T-helper 2 cell treated with Interferon-gamma antibody and Interleukin-4, amounts not matched to agents 5 μg/mL and 100 μg/mL, for 36 hours (primary cell): ENCODE data around the gene RTN3.
"Not testable (repeated sequence)": the region's sequence is repeated elsewhere in the genome, so short reads cannot be mapped to it uniquely, and the experiment has no call there.

ENCODE experiments used
- DNase-seq: peaks from one replicate; pipeline ENCODE4 v3.0.0; 2021; ENCODE audit warnings: low spot score
- H3K27ac Mint-ChIP-seq: one replicate; pipeline ENCODE4 v1.8.0; 2021; ENCODE audit warnings: mild to moderate bottlenecking, mixed read lengths
- H3K27me3 Mint-ChIP-seq: one replicate; pipeline ENCODE4 v1.8.0; 2021; ENCODE audit warnings: low read depth, mixed read lengths
- H3K36me3 Mint-ChIP-seq: one replicate; pipeline ENCODE4 v1.8.0; 2021; ENCODE audit warnings: low read depth, mixed read lengths
- H3K4me1 Mint-ChIP-seq: one replicate; pipeline ENCODE4 v1.8.0; 2021; ENCODE audit warnings: low read depth, mixed read lengths
- H3K4me3 Mint-ChIP-seq: one replicate; pipeline ENCODE4 v1.8.0; 2022; ENCODE audit warnings: mild to moderate bottlenecking, moderate library complexity, mixed read lengths
- H3K9me3 Mint-ChIP-seq: one replicate; pipeline ENCODE4 v1.8.0; 2021; ENCODE audit warnings: mixed read lengths

Gene RTN3

GRCh38 chr11:63681321-63682065 is at the start of gene RTN3:
Gene RTN3 (plus strand): TSS chr11:63681500. CDS start chr11:63681637, 137 bp downstream.
- peaks cover 4% of the 10 kb centered on the region for H3K36me3 Mint-ChIP-seq
- H3K4me3 Mint-ChIP-seq = peak within 1 kb of the TSS; percentile 95
- H3K4me1 Mint-ChIP-seq = peaks cover 26% of the 10 kb centered on the region
- H3K9me3 Mint-ChIP-seq = no peaks in the 10 kb centered on the region
- H3K27ac Mint-ChIP-seq = peak within 1 kb of the TSS; percentile 86
- DNase-seq = peak; percentile 100
- peaks cover 3% of the 10 kb centered on the region for H3K27me3 Mint-ChIP-seq

GRCh38 chr11:63635762-63636465 is 45.4 kb upstream of the RTN3 start:
- H3K27me3 Mint-ChIP-seq = no peaks in the 10 kb centered on the region
- H3K36me3 Mint-ChIP-seq = peaks cover 37% of the 10 kb centered on the region
- H3K9me3 Mint-ChIP-seq = no peaks in the 10 kb centered on the region
- no peak overlapping the region for H3K4me3 Mint-ChIP-seq
- no peak overlapping the region for H3K27ac Mint-ChIP-seq
- H3K4me1 Mint-ChIP-seq = peaks cover 19% of the 10 kb centered on the region
- DNase-seq = peak; percentile 27

GRCh38 chr11:63638436-63638835 is 42.9 kb upstream of the RTN3 start:
- H3K4me3 Mint-ChIP-seq, H3K27me3 Mint-ChIP-seq, H3K9me3 Mint-ChIP-seq, DNase-seq, H3K27ac Mint-ChIP-seq: not testable (repeated sequence)
- peaks cover 12% of the 10 kb centered on the region for H3K4me1 Mint-ChIP-seq
- H3K36me3 Mint-ChIP-seq = peaks cover 38% of the 10 kb centered on the region

DNA sequence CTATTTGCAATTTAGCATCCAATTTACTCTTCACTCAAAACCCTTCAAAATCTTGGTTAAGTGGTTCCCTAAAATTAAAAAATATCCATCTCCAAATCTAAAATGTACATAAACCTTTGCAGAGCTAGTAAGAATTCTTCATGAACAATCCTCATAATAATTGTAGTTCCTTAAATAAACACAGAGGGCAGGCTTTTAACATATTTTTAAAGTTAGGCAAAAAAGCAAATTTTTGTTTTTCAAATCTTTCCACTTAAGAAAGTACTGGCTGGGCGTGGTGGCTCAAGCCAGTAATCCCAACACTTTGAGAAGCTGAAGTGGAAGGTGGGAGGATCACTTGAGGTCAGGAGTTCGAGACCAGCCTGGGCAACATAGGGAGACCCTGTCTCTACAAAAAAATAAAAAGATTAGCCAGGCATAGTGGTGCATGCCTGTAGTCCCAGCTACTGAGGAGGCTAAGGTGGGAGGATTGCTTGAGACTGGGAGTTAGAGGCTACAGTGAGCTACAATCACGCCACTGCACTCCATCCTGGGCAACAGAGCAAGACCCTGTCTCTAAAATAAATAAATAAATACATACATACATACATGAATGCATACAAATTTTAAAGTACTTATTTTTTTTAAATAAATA is 42.0 kb upstream of the RTN3 start:
- Mint-ChIP-seq H3K36me3 (peaks cover 40% of the 10 kb centered on the region), H3K27me3 (no peaks in the 10 kb centered on the region), H3K27ac (no peak overlapping the region), H3K4me1 (peaks cover 12% of the 10 kb centered on the region), H3K4me3 (no peak overlapping the region), H3K9me3 (no peaks in the 10 kb centered on the region)
- no peak for DNase-seq

GRCh38 chr11:63641727-63642126 is 39.6 kb upstream of the RTN3 start:
- H3K36me3 Mint-ChIP-seq = peaks cover 38% of the 10 kb centered on the region
- no peaks in the 10 kb centered on the region for H3K27me3 Mint-ChIP-seq
- peaks cover 9% of the 10 kb centered on the region for H3K4me1 Mint-ChIP-seq
- no peak for DNase-seq
- no peak overlapping the region for H3K27ac Mint-ChIP-seq
- H3K9me3 Mint-ChIP-seq = no peaks in the 10 kb centered on the region
- no peak overlapping the region for H3K4me3 Mint-ChIP-seq

- H3K36me3 Mint-ChIP-seq = peaks cover 42% of the 10 kb centered on the region
- no peaks in the 10 kb centered on the region for H3K27me3 Mint-ChIP-seq
- no peak overlapping the region for H3K4me3 Mint-ChIP-seq
- peaks cover 7% of the 10 kb centered on the region for H3K4me1 Mint-ChIP-seq
- DNase-seq = no peak
- no peak overlapping the region for H3K27ac Mint-ChIP-seq
- no peaks in the 10 kb centered on the region for H3K9me3 Mint-ChIP-seq
Observed at GRCh38 chr11:63643205-63643604, 38.1 kb upstream of the RTN3 start.

DNA sequence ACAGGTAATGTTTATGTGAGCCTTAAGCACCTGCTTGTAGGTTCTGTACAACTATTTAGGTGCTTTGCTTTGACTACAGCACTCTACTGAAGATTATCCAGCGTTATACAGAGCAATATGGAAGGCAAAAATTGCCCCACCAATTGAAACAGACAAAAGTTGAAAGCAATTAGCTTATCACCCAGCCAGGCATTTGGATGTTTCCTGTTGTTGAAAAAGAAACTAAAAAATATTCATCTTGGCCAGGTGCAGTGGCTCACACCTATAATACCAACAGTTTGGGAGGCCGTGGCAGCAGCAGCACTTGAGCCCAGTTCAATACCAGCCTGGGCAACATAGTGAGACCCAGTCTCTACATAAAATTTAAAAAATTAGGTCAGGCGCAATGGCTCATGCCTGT is 28.6 kb upstream of the RTN3 start:
- Mint-ChIP-seq H3K9me3 (no peaks in the 10 kb centered on the region), H3K4me3 (peak overlapping the region; percentile 16), H3K36me3 (peaks cover 40% of the 10 kb centered on the region), H3K4me1 (peaks cover 9% of the 10 kb centered on the region), H3K27ac (peak overlapping the region; percentile 68), H3K27me3 (no peaks in the 10 kb centered on the region)
- DNase-seq = no peak

- no peak overlapping the region for H3K4me3 Mint-ChIP-seq
- H3K27ac Mint-ChIP-seq = no peak overlapping the region
- no peaks in the 10 kb centered on the region for H3K9me3 Mint-ChIP-seq
- H3K36me3 Mint-ChIP-seq = peaks cover 16% of the 10 kb centered on the region
- H3K4me1 Mint-ChIP-seq = peaks cover 9% of the 10 kb centered on the region
- no peak for DNase-seq
- no peaks in the 10 kb centered on the region for H3K27me3 Mint-ChIP-seq
Observed at GRCh38 chr11:63660972-63661371, 20.3 kb upstream of the RTN3 start.

DNA sequence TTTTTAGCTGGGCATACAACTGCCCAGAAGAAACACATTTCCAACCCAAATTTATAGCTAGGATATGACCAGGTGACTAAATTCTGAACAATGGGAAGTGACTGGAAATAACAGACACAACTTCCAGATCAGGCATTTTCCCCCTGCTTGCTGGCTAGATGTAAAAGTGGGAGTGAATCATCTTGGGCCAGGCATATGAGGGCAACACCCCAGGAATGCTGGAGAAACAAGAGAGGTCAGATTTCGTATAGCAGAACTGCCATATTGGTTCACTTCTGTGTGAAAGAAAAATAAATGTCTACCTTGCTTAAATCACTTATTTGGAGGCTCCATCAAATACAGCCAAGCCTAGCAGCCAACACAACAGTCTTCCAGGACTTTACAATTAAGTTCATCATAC is 17.5 kb upstream of the RTN3 start:
- peaks cover 20% of the 10 kb centered on the region for H3K4me1 Mint-ChIP-seq
- H3K4me3 Mint-ChIP-seq = no peak overlapping the region
- DNase-seq = no peak
- no peak overlapping the region for H3K27ac Mint-ChIP-seq
- H3K27me3 Mint-ChIP-seq = no peaks in the 10 kb centered on the region
- no peaks in the 10 kb centered on the region for H3K9me3 Mint-ChIP-seq
- peaks cover 14% of the 10 kb centered on the region for H3K36me3 Mint-ChIP-seq

DNA sequence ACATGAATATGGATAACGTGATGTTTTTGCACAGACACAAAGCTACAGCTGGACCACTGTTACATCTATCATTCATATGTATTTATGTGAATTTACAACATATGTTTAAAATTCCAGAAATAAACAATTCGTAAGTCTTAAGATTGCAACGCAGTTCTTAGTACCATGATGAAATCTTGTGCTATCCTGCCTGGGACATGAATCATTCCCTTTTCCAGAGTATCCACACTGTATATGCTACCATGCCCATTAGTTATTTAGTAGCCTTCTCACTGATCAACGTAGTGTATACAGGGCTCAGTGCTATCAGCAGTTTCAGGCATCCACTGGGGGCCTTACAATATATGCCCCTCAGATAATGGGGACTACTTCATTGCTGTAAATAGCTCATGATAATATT is 14.4 kb upstream of the RTN3 start:
- no peaks in the 10 kb centered on the region for H3K27me3 Mint-ChIP-seq
- peaks cover 29% of the 10 kb centered on the region for H3K4me1 Mint-ChIP-seq
- H3K36me3 Mint-ChIP-seq = peaks cover 15% of the 10 kb centered on the region
- no peak overlapping the region for H3K4me3 Mint-ChIP-seq
- no peaks in the 10 kb centered on the region for H3K9me3 Mint-ChIP-seq
- no peak for DNase-seq
- H3K27ac Mint-ChIP-seq = no peak overlapping the region

GRCh38 chr11:63667995-63668795 is 13.1 kb upstream of the RTN3 start:
- Mint-ChIP-seq H3K4me3 (peak overlapping the region; percentile 9), H3K27ac (peak overlapping the region; percentile 43), H3K27me3 (no peaks in the 10 kb centered on the region), H3K9me3 (no peaks in the 10 kb centered on the region), H3K4me1 (peaks cover 32% of the 10 kb centered on the region), H3K36me3 (peaks cover 15% of the 10 kb centered on the region)
- no peak for DNase-seq

GRCh38 chr11:63670096-63670432 is 11.2 kb upstream of the RTN3 start:
- Mint-ChIP-seq H3K27me3 (no peaks in the 10 kb centered on the region), H3K4me3 (peak overlapping the region; percentile 88), H3K27ac (peak overlapping the region; percentile 80)

DNA sequence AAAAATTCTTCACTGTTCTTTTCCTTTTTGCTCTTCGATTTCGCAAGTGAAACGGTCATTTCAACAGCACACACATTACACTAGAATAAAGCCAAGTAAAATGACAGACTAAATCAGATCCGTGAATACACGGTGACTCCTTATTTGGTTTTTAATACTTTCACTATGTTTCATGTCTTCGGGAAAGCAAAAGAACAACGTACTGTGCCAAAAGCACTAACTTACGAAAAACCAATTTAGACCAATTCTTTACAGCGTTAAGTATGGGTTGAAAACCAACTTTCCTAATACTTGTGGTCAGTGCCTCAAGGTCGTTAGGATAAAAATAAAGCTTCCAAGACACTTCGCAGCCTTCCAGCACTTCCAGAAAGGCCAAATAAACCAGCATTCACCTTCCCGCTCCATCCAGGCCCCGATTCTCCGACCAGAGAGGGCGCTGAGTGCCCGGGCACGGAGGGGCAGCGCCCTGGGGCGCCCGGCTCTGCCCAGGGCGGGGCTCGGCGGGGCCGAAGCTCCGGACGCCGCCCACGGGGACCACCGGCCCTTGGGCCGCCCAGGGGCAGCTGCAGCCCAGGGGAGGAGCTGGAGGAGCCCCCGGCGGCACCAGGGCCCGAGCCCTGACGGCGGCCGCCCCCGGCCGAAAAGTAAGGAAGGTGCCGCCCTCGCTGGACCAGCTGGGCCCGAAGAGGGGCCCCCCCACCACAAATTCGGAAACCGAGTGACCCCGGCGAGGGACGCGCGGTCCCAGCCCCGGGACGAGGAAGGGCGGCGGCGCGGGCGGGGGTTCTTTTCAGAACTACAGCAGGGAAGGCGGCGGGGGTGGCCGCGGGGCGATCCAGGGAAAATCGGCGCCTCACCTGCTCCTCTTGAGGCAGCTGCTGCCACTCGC is 10.6 kb upstream of the RTN3 start:
- peak; percentile 33 for DNase-seq
- H3K27me3 Mint-ChIP-seq = no peaks in the 10 kb centered on the region
- H3K36me3 Mint-ChIP-seq = peaks cover 12% of the 10 kb centered on the region
- peak overlapping the region; percentile 88 for H3K4me3 Mint-ChIP-seq
- H3K4me1 Mint-ChIP-seq = peaks cover 25% of the 10 kb centered on the region
- H3K27ac Mint-ChIP-seq = peak overlapping the region; percentile 80
- no peaks in the 10 kb centered on the region for H3K9me3 Mint-ChIP-seq

More at GRCh38 chr11:63670096-63670432, 11.2 kb upstream of the RTN3 start:
- Mint-ChIP-seq H3K4me1 (peaks cover 25% of the 10 kb centered on the region), H3K9me3 (no peaks in the 10 kb centered on the region), H3K36me3 (peaks cover 12% of the 10 kb centered on the region)
- no peak for DNase-seq
